Osteoblast (primary cell): ENCODE data around the gene SLC35F4. TPM values are rescaled to one million over a fixed set of nuclear protein-coding genes. Genes with fewer than 3 reads are reported as not detected.

Experiments used
- DNase-seq: peaks from one replicate; pipeline ENCODE4 v3.0.0; 2011; ENCODE audit warnings: low spot score, mixed read lengths; ENCODE audit not compliant: insufficient read length; ENCODE audit errors: missing footprints
- H2AFZ ChIP-seq: 2 replicates; pipeline ENCODE4 v1.6.0; 2011; ENCODE audit warnings: mild to moderate bottlenecking, low read length
- H3K27ac ChIP-seq: 2 replicates; pipeline ENCODE4 v1.5.1; 2011; ENCODE audit warnings: mild to moderate bottlenecking, low read depth, low read length, moderate library complexity
- H3K27me3 ChIP-seq: 2 replicates; pipeline ENCODE4 v1.6.0; 2012; ENCODE audit warnings: mild to moderate bottlenecking, control low read depth, inconsistent platforms, low read length, moderate library complexity; ENCODE audit not compliant: insufficient read depth
- H3K36me3 ChIP-seq: 2 replicates; pipeline ENCODE4 v1.5.1; 2011; ENCODE audit warnings: mild to moderate bottlenecking, low read length, control low read depth, moderate library complexity; ENCODE audit not compliant: insufficient read depth
- H3K4me1 ChIP-seq: 2 replicates; pipeline ENCODE4 v1.5.1; 2011; ENCODE audit warnings: mild to moderate bottlenecking, low read length, control low read depth, moderate library complexity; ENCODE audit not compliant: insufficient read depth
- H3K4me2 ChIP-seq: 2 replicates; pipeline ENCODE4 v1.6.0; 2011; ENCODE audit warnings: mild to moderate bottlenecking, low read length; ENCODE audit not compliant: insufficient read depth
- H3K4me3 ChIP-seq: fragments of 200-600 bp; sonication (generic); 3 replicates; pipeline ENCODE4 v1.5.1; 2012; ENCODE audit warnings: mild to moderate bottlenecking, low read length, inconsistent platforms; ENCODE audit not compliant: insufficient read depth
- H3K79me2 ChIP-seq: 2 replicates; pipeline ENCODE4 v1.6.0; 2012; ENCODE audit warnings: mild to moderate bottlenecking, low read length, control low read depth, inconsistent platforms; ENCODE audit not compliant: insufficient read depth
- H3K9me3 ChIP-seq: 2 replicates; pipeline ENCODE4 v1.5.1; 2011; ENCODE audit warnings: low read depth, low read length, control low read depth
- H4K20me1 ChIP-seq: 2 replicates; pipeline ENCODE4 v1.6.0; 2012; ENCODE audit warnings: mild to moderate bottlenecking, low read length, control low read depth; ENCODE audit not compliant: insufficient read depth
- CTCF ChIP-seq: IDR thresholded peaks from 2 replicates; pipeline ENCODE4 v1.5.1; 2011; ENCODE audit warnings: mild to moderate bottlenecking, low read depth, low read length, moderate library complexity; ENCODE audit errors: extremely low read depth
- total RNA-seq: library from RNA; depleted of rRNA; stranded (reverse); fragments of >200 nt; gene quantifications from 2 replicates; pipeline ENCODE4 v1.2.3, GENCODE V29; 2012

The SLC35F4 gene
- total RNA-seq, 1 donor = not detected

DNA sequence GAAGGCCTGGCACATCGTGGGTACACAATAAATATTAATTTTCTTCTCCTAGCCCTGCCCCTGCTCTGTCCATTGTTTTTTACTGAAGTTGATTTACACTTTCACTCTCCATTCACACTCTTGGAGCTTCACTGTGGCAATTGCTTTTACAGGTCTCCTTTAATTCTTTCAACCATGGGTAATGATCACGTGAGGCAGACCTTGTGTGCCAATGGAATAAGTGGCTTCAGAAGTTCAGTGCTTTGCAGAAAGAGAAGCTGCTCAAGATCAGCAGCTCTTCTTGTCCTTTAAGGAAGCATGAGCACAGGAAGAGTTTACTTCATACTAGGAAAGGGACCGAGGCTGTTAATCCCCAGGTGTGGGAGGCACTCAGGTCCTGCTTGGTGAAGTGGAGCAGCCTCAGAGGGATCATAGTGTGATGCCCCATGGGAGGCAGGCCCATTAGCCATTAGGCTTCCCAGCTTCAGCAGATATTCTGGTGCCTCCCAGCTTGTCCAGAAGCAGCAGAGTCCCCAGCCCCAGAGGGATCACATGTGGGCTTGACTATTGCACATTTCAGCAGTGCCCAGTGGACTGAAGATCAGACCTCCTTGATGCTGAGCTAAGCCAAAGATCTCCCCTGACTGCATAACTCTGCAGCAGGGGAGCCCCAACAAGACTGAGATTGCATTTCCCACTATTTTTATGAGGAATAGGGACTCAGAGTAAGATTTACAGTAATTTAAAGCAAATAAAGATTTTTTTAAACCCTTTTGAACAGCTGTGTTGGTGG lies 5.0 kb upstream of the SLC35F4 start:
- no peaks in the 10 kb centered on the region for H3K9me3 ChIP-seq
- H3K36me3 ChIP-seq = no peaks in the 10 kb centered on the region
- H4K20me1 ChIP-seq = no peaks in the 10 kb centered on the region
- no peak for DNase-seq
- H3K79me2 ChIP-seq = no peaks in the 10 kb centered on the region
- H3K27ac ChIP-seq = no peak overlapping the region
- H3K4me2 ChIP-seq = no peak overlapping the region
- TF ChIP-seq CTCF = no peak
- H2AFZ ChIP-seq = no peak overlapping the region
- H3K4me1 ChIP-seq = no peaks in the 10 kb centered on the region
- no peak overlapping the region for H3K4me3 ChIP-seq
- peaks cover 40% of the 10 kb centered on the region for H3K27me3 ChIP-seq

DNA sequence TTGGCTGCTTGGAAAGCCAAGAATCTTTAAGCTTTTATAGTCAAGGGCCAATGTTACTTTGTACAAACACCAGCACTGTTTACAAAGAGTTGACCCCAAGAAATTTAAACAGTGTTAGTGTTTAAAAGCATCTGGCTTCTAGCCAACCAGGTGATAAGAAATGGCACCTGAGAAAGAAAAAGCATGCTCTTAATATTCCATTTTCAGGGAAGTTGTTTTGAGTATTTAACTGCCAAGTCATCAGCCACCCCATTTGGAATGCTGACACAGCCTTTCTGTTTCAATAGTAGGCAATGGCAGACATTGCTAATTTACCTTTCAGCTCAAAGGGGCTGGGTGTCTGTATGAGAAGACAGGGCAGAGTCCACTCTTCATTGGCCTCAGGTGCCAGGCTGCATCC lies 3.7 kb upstream of the SLC35F4 start:
- H3K4me1 ChIP-seq = no peaks in the 10 kb centered on the region
- H3K9me3 ChIP-seq = no peaks in the 10 kb centered on the region
- H2AFZ ChIP-seq = no peak overlapping the region
- H3K27ac ChIP-seq = no peak overlapping the region
- H3K4me2 ChIP-seq = no peak overlapping the region
- TF ChIP-seq CTCF = no peak
- no peaks in the 10 kb centered on the region for H3K79me2 ChIP-seq
- DNase-seq = no peak
- no peaks in the 10 kb centered on the region for H3K36me3 ChIP-seq
- no peaks in the 10 kb centered on the region for H4K20me1 ChIP-seq
- H3K27me3 ChIP-seq = peaks cover 47% of the 10 kb centered on the region
- H3K4me3 ChIP-seq = no peak overlapping the region

DNA sequence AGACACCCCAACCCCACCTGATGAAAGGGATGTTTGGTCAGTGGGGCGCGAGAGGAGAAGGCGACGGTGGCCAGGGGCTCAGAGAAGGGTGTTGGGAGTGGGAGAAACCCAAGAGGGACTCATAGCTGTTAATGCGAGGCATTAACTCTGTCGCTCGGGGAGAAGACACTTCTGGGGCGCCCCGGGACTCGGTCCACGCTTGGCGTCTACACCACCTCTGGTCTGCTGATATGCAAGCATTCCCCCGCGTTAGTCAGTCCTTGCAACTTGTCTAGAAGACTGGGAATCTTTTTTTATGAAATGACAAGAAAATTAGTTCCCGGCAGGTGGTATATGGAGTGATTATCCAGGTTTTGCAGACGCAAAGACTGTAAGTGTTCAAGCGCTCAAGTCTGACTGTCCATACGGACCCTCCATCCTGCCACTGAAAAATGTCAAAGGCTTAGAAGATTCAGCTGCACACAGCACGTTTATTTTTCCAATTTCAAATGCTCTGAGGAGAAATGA lies 360 bp upstream of the SLC35F4 start:
- Histone ChIP-seq H3K9me3 (no peaks in the 10 kb centered on the region), H3K4me1 (no peaks in the 10 kb centered on the region), H3K27me3 (peaks cover 56% of the 10 kb centered on the region), H3K4me2 (no peak overlapping the region), H3K36me3 (no peaks in the 10 kb centered on the region), H3K27ac (no peak overlapping the region), H3K79me2 (no peaks in the 10 kb centered on the region), H4K20me1 (no peaks in the 10 kb centered on the region), H3K4me3 (no peak overlapping the region), H2AFZ (no peak overlapping the region)
- no peak for TF ChIP-seq CTCF
- no peak for DNase-seq

DNA sequence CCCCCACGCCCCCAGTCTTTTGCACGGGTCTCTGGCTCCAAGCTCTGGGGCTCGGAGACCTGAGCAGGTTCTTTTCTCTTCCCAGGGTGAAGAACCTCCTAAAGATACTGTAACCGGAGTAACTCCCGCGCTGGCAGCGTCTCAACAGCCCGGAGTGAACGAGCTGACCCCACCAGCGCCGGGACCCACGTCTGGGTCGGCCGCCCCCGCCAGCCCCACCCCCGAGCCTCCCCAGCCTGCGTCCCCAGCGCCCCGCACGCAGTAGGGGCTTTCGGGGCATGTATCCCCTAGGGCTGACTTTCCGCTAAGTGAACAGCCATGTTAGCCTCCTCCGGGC lies 858 bp downstream of the SLC35F4 start:
- Histone ChIP-seq H3K4me1 (no peaks in the 10 kb centered on the region), H3K27ac (no peak overlapping the region), H3K36me3 (no peaks in the 10 kb centered on the region), H3K4me2 (no peak overlapping the region), H3K27me3 (peaks cover 62% of the 10 kb centered on the region), H4K20me1 (no peaks in the 10 kb centered on the region), H3K4me3 (no peak overlapping the region), H3K9me3 (no peaks in the 10 kb centered on the region), H3K79me2 (no peaks in the 10 kb centered on the region), H2AFZ (no peak overlapping the region)
- peak; percentile 62 for DNase-seq
- TF ChIP-seq CTCF = no peak
